ENCODE results near the gene INSYN2B.

The INSYN2B gene

DNA sequence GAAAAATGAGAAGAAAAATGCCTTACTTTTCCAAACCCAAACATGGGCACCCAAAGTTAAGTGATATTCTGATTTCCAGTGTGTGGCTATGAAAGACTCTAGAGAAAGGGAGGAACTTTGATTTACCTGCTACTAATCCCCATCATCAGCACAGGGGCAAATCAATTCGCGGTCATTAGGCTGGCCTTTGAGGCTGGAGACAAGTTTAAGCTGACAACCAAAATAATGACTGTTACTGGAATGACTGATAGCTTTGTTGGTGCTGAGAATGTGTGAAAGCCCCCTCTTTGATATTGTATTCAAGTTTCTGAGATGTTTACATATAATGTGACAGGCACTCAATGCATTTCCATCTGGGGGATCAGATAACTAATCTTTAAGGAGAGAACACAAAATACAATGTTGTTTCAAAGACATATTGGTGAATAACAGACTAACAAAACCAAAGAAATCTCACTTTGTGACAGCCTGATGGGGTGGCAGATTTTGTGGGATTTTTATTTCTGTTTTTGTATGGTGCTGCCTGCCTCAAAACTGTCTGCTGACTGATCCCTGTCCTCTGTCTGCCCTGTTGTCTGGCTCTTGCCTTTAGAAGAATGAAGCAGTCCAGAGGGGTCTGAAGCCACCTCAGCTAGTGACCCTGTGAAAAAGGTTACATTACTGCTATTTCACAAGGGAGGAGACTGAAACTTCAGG is 12.6 kb upstream of the INSYN2B start:
- TF ChIP-seq, protein P1, sequence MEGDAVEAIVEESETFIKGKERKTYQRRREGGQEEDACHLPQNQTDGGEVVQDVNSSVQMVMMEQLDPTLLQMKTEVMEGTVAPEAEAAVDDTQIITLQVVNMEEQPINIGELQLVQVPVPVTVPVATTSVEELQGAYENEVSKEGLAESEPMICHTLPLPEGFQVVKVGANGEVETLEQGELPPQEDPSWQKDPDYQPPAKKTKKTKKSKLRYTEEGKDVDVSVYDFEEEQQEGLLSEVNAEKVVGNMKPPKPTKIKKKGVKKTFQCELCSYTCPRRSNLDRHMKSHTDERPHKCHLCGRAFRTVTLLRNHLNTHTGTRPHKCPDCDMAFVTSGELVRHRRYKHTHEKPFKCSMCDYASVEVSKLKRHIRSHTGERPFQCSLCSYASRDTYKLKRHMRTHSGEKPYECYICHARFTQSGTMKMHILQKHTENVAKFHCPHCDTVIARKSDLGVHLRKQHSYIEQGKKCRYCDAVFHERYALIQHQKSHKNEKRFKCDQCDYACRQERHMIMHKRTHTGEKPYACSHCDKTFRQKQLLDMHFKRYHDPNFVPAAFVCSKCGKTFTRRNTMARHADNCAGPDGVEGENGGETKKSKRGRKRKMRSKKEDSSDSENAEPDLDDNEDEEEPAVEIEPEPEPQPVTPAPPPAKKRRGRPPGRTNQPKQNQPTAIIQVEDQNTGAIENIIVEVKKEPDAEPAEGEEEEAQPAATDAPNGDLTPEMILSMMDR (IDR thresholded peaks at IDR 0.05; ENCODE audit: low read depth, low read length): no peak
- DNase-seq (ENCODE audit: extremely low read depth, low read depth): no peak

DNA sequence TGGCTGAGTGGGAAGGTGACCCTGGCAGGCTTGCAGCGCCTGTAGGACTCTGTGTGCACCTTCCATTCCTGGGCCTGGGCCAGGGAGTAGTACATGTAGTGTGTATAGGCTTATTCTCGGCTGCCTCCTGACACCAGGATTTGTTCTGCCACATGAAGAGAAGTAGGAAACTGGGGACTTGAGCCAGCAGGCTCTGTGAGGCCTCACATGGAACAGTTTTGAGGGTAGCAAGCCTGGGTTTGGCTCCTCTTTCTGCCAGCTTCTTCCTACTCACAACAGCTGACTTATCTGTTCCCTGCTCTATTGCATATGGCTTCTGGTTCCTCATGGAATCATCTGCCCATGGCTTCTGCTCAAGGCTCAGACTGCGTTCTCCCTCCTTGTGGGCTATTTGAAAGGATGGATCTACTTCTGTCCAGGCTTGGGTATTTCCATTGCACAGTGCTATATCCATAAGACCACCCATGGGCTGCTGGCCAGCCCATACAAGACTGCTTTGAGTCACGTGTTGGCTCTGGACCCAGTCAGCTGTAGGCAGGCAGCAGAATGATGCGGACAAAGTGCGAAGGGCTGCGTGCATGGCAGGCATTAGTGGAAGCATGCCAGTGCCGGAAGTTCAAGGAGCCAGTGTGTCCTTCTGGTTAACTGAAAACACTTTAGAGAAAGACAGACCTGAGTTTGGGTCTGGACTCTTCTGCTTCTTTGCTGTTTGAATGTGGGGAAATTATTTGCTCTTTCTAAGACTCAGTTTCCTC is 11.0 kb upstream of the INSYN2B start:
- TF ChIP-seq, protein P1 (IDR thresholded peaks at IDR 0.05; ENCODE audit: low read depth, low read length): no peak
- no peak for DNase-seq (ENCODE audit: extremely low read depth, low read depth)

DNA sequence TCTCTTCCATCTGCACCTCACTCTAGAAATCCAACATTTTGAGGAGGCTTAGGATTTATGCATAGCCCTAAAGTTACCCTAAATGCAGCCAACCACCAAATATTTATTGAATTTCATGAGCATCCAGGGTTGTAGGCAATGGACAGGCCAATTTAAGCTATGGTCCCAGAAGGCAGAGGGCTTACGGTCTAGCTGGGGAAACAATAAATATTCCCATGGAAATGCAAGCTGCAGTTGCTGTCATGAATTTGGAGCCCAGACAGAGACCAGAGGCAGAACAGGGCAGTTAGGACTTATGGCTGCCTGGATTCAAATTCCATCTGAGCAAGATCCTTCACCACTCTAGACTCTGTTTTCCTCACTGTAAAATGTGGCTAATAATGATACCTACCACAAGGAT is 9.1 kb upstream of the INSYN2B start:
- TF ChIP-seq, protein P1 (IDR thresholded peaks at IDR 0.05; ENCODE audit: low read depth, low read length): no peak
- no peak for DNase-seq (ENCODE audit: extremely low read depth, low read depth)

DNA sequence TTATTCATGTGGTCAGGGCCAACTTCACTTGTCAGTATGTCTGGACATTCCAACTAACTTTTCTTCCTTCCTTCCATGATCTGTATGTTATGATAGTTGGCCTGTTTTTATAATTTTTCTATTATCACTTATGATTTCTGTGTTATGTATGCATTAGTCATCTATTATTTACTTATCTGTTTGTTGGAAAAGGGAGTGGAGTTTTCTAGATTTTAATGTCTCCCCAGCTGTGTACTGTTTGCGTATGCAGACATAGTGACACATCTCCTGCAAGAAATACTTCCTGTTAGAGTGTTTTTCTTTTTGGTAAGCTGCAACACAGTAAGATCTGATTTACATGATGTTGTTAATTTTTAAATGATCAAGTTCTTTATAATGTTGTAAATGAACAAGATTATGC is 8.7 kb upstream of the INSYN2B start:
- DNase-seq (ENCODE audit: extremely low read depth, low read depth): no peak
- TF ChIP-seq, protein P1 (IDR thresholded peaks at IDR 0.05; ENCODE audit: low read depth, low read length): no peak

DNA sequence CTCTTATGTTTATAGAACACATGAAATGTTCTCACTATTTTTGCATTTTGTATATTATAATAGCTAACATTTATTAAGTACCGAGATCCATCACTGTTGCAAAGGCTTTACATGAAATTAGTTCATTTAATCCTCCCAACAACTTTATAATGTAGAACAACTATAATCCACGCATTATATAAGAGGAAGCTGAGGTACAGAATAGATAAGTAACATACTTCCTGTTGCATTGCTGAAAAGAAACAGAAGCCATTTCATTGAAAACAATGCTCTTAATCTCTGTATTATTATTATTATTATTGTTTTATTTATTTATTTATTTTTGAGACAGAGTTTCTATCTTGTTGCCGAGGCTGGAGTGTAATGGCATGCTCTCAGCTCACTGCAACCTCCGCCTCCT is 7.9 kb upstream of the INSYN2B start:
- DNase-seq (ENCODE audit: extremely low read depth, low read depth): no peak
- TF ChIP-seq, protein P1 (IDR thresholded peaks at IDR 0.05; ENCODE audit: low read depth, low read length): no peak

DNA sequence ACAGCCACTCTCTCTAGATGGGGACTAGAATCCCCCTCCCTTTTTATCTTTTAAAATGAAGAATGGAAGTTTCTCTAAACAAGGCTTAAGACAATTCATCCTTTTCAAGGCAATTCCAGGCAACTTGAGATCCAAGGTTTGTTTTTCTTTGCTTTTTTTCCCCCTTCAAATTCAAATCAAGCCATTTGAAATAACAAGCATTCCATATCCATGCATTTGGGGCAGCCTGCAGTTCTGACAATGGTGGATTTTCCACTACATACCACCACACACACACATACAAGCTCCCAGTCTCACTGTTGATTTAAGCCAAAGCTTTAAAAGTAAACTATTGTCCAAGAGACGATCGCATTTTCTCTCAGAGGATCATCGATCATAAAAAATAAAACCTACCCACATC is 424 bp downstream of the INSYN2B start:
- TF ChIP-seq, protein P1 (IDR thresholded peaks at IDR 0.05; ENCODE audit: low read depth, low read length): no peak
- no peak for DNase-seq (ENCODE audit: extremely low read depth, low read depth)

DNA sequence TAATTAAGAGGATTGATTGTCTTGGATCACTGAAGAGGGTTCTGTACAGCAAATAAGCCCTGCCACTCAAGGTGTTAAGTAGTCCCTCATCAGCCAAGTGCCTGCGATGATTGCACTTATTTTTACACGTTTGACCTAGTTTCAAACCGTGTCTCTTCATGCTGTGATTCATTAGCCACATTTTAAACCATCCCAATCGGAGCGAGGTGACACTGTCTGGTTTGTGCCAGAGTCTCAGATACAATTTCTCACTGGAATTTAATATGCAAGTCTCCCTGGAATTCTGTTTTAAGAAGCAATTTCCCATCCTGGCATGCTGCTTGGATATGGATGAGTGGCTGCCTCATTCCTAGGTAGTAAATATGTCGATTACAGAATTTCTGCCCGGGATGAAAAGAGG is 1.6 kb downstream of the INSYN2B start:
- TF ChIP-seq, protein P1 (IDR thresholded peaks at IDR 0.05; ENCODE audit: low read depth, low read length): no peak
- DNase-seq (ENCODE audit: extremely low read depth, low read depth): no peak
